ENCODE data around the gene NUP210L.
"Not testable (repeated sequence)": the region's sequence is repeated elsewhere in the genome, so short reads cannot be mapped to it uniquely, and the experiment has no call there.

NUP210L gene

DNA sequence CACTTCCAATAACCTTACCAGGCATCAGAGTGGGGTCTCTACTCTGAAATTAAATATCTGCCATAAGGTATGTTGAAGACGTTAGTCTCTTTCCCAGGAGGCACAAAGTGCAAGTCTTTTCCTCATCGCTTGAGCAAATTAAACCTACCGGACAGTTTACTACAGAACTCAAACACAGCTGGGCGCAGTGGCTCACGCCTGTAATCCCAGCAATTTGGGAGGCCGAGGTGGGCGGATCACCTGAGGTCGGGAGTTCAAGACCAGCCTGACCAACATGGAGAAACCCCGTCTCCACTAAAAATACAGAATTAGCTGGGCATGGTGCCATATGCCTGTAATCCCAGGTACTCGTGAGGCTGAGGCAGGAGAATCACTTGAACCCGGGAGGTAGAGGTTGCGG is 175.8 kb downstream of the NUP210L start:
- not testable (repeated sequence) for H3K23ac ChIP-seq (ENCODE audit: low read length); H4K8ac ChIP-seq (ENCODE audit: low read depth, low read length); H3K4ac ChIP-seq (ENCODE audit: low read depth, low read length); H2BK12ac ChIP-seq (ENCODE audit: low read length); H3K79me2 ChIP-seq (ENCODE audit: control insufficient read depth, insufficient read depth, low read length, poor library complexity); H3K9ac ChIP-seq (ENCODE audit: low read length); H3K4me3 ChIP-seq (ENCODE audit: low read depth, low read length); H2AFZ ChIP-seq (ENCODE audit: insufficient read depth, low read length, poor library complexity); H4K12ac ChIP-seq (ENCODE audit: low read depth, low read length); H3K18ac ChIP-seq (ENCODE audit: low read length); H3K27ac ChIP-seq (ENCODE audit: low read depth, low read length); H3K14ac ChIP-seq (ENCODE audit: low read length); H3K79me1 ChIP-seq (ENCODE audit: low read length); H2AK5ac ChIP-seq (ENCODE audit: low read length); H3K4me2 ChIP-seq (ENCODE audit: low read length); H3K9me3 ChIP-seq (ENCODE audit: insufficient read depth, low read depth, low read length); H3K4me1 ChIP-seq (ENCODE audit: control insufficient read depth in 1 of 2, insufficient read depth in 2 of 2, low read length in 2 of 2); H4K91ac ChIP-seq (ENCODE audit: low read depth, low read length); H2BK120ac ChIP-seq (ENCODE audit: insufficient read depth, low read length, poor library complexity); DNase-seq; H3K27me3 ChIP-seq (ENCODE audit: insufficient read depth, low read length); H2BK5ac ChIP-seq (ENCODE audit: low read depth, low read length, poor library complexity)
- H3K36me3 ChIP-seq (ENCODE audit: control insufficient read depth in 1 of 2, insufficient read depth in 2 of 2, low read length in 2 of 2): peaks cover 15 to 32% of the 10 kb centered on the region in 2 experiments
- no CpG with 5 or more reads among the region's 12 CpGs for WGBS (ENCODE audit: extremely low coverage, insufficient coverage, insufficient read length)

DNA sequence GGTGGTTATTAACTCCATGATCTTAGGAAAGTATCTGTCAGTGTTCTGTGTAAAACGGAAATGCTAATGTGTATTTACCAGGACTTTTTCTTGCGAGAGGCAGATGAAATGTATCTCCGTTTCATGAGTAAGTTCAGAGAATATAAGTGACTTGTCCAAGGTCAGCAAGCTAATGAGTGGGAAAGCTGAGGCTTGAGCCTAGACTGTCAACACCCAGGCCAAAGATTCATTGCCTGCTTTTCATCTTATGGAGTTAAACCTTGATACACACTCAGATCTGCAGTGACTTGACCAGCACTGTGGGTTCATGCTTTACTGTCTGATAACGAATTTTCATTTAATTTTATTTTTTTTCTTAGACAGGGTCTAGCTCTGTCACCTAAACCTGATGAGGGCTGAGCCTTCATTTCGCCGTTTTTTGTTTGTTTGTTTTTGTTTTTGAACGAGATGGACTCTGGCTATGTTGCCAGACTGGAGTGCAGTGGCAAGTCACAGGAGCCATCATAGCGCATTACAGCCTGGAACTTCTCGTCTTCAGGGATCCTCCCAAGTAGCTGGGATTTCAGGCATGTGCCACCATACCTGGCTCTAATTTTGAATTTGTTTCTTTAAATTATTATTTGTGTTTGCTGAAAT is 176.5 kb downstream of the NUP210L start:
- WGBS (ENCODE audit: extremely low coverage, insufficient coverage, insufficient read length): no CpG with 5 or more reads among the region's 9 CpGs
- no peak overlapping the region for H3K18ac ChIP-seq (ENCODE audit: low read length)

DNA sequence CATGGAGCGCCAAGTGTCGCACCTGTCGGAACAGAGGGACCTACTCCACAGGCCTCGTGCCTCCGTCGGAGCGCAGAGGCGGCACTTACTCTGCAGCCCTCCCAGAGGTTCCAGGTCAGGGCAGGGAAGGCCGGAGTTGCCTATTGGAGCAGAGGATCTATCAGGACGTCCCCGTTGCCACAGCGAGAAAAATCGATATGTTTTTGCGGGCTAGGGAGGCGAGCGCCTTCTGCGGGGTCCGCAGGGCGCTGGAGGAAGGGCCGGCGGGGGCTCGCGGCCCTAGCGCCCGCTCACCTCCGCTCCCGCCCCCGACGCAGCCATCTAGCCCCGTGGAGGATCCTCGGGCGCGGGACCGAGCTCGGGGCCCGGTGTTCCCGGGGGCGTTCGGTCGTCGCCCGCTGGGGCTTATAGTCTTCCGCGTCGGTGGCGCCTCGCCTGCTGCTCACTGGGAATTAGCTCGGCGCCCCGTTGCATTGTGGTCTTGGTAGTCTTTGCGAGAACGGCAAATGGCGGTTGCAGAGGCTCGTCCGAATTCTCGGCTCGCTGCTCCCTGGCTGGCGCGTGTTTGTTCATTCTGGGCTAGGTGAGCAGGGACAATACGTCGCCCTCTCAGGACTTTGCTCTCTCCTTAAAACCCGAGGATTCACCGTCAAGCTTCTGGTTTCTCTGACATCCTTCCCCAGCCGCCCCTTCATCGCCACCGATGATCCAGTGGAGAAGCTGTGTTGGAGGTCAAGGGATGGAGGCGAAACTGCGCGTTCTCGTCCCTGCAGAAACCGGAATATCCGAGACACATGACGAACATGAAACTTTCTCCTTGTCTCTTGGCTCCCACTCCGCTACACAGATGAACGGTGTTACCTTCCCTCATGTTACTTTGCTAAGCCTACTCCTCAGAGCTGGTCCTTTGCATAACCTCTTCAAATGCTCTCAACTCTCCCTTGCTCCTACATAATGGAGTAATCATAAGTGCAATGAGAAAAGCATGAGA is 177.3 kb downstream of the NUP210L start, which contains the start of gene JTB:
Gene JTB (minus strand): TSS at position 425 of the 991 bp plus-strand sequence. CDS start 422 bp downstream, at position 3.
- Histone ChIP-seq H3K79me2 (ENCODE audit: control insufficient read depth, insufficient read depth, low read length, poor library complexity) (peaks cover 10% of the 10 kb centered on the region), H2BK12ac (ENCODE audit: low read length) (peak within 1 kb of the TSS; percentile 5), H3K9ac (ENCODE audit: low read length) (peak within 1 kb of the TSS; percentile 85), H3K14ac (ENCODE audit: low read length) (peak within 1 kb of the TSS; percentile 98), H4K91ac (ENCODE audit: low read depth, low read length) (peak within 1 kb of the TSS; percentile 93), H2AK5ac (ENCODE audit: low read length) (peak within 1 kb of the TSS; percentile 96), H2AFZ (ENCODE audit: insufficient read depth, low read length, poor library complexity) (peak within 1 kb of the TSS; percentile 69), H3K4me2 (ENCODE audit: low read length) (peak within 1 kb of the TSS; percentile 70), H3K4ac (ENCODE audit: low read depth, low read length) (peak within 1 kb of the TSS; percentile 98), H3K4me1 (ENCODE audit: control insufficient read depth in 1 of 2, insufficient read depth in 2 of 2, low read length in 2 of 2) (no peaks in the 10 kb centered on the region), H3K18ac (ENCODE audit: low read length) (peak within 1 kb of the TSS; percentile 88), H3K27me3 (ENCODE audit: insufficient read depth, low read length) (no peaks in the 10 kb centered on the region), H2BK120ac (ENCODE audit: insufficient read depth, low read length, poor library complexity) (peak within 1 kb of the TSS; percentile 82), H3K36me3 (ENCODE audit: control insufficient read depth in 1 of 2, insufficient read depth in 2 of 2, low read length in 2 of 2) (peaks cover 21 to 35% of the 10 kb centered on the region in 2 experiments), H3K79me1 (ENCODE audit: low read length) (peaks cover 9% of the 10 kb centered on the region), H3K27ac (ENCODE audit: low read depth, low read length) (peak within 1 kb of the TSS; percentile 66), H4K12ac (ENCODE audit: low read depth, low read length) (peak within 1 kb of the TSS; percentile 90), H4K8ac (ENCODE audit: low read depth, low read length) (peak within 1 kb of the TSS; percentile 96), H2BK5ac (ENCODE audit: low read depth, low read length, poor library complexity) (peak within 1 kb of the TSS; percentile 72), H3K4me3 (ENCODE audit: low read depth, low read length) (peak within 1 kb of the TSS; percentile 85), H3K23ac (ENCODE audit: low read length) (peak within 1 kb of the TSS; percentile 22), H3K9me3 (ENCODE audit: insufficient read depth, low read depth, low read length) (peaks cover 2% of the 10 kb centered on the region)
- no CpG with 5 or more reads among the region's 75 CpGs for WGBS (ENCODE audit: extremely low coverage, insufficient coverage, insufficient read length)
- DNase-seq: peak; percentile 77 to 87

More for the DNA sequence above, 176.5 kb downstream of the NUP210L start:
- Histone ChIP-seq H3K4me1 (ENCODE audit: control insufficient read depth in 1 of 2, insufficient read depth in 2 of 2, low read length in 2 of 2) (no peaks in the 10 kb centered on the region), H3K79me1 (ENCODE audit: low read length) (peaks cover 9% of the 10 kb centered on the region), H2BK12ac (ENCODE audit: low read length) (no peak overlapping the region), H3K27me3 (ENCODE audit: insufficient read depth, low read length) (no peaks in the 10 kb centered on the region), H3K36me3 (ENCODE audit: control insufficient read depth in 1 of 2, insufficient read depth in 2 of 2, low read length in 2 of 2) (peaks cover 21 to 37% of the 10 kb centered on the region in 2 experiments), H4K12ac (ENCODE audit: low read depth, low read length) (no peak overlapping the region), H2AFZ (ENCODE audit: insufficient read depth, low read length, poor library complexity) (no peak overlapping the region), H3K9me3 (ENCODE audit: insufficient read depth, low read depth, low read length) (peaks cover 2% of the 10 kb centered on the region), H2BK120ac (ENCODE audit: insufficient read depth, low read length, poor library complexity) (no peak overlapping the region), H3K4me3 (ENCODE audit: low read depth, low read length) (no peak overlapping the region), H3K9ac (ENCODE audit: low read length) (no peak overlapping the region), H3K14ac (ENCODE audit: low read length) (no peak overlapping the region), H3K79me2 (ENCODE audit: control insufficient read depth, insufficient read depth, low read length, poor library complexity) (peaks cover 10% of the 10 kb centered on the region), H4K8ac (ENCODE audit: low read depth, low read length) (no peak overlapping the region), H3K27ac (ENCODE audit: low read depth, low read length) (no peak overlapping the region), H3K4ac (ENCODE audit: low read depth, low read length) (no peak overlapping the region), H2BK5ac (ENCODE audit: low read depth, low read length, poor library complexity) (no peak overlapping the region), H2AK5ac (ENCODE audit: low read length) (no peak overlapping the region), H3K23ac (ENCODE audit: low read length) (no peak overlapping the region), H4K91ac (ENCODE audit: low read depth, low read length) (no peak overlapping the region), H3K4me2 (ENCODE audit: low read length) (peak overlapping the region; percentile 70)
- no peak for DNase-seq

DNA sequence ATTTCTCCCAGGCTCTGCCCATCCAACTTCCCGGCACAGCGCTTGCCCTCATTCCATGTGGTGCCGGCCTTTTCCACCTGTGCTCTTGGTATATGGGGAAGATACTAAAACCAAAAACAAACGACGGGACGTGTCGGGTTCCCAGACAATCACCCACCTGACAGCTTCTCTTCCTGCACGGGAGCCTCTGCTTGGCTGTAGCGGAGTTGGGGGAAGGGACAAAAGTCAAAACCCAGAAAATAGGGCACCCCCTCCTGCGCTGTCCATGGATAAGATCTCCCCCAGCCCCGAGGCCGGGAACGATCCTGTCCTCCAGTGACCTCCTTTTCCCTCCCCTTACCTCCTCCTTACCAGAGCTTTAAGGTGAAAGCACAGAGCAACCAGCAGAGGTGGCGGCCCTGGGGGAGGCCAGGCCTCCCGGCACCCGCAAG is 178.0 kb downstream of the NUP210L start:
- Histone ChIP-seq H3K4me2 (ENCODE audit: low read length) (peak overlapping the region; percentile 70), H3K14ac (ENCODE audit: low read length) (peak overlapping the region; percentile 98), H2AFZ (ENCODE audit: insufficient read depth, low read length, poor library complexity) (peak overlapping the region; percentile 69), H3K4me1 (ENCODE audit: control insufficient read depth in 1 of 2, insufficient read depth in 2 of 2, low read length in 2 of 2) (no peaks in the 10 kb centered on the region), H3K79me1 (ENCODE audit: low read length) (peaks cover 9% of the 10 kb centered on the region), H4K12ac (ENCODE audit: low read depth, low read length) (peak overlapping the region; percentile 90), H3K27me3 (ENCODE audit: insufficient read depth, low read length) (no peaks in the 10 kb centered on the region), H3K18ac (ENCODE audit: low read length) (peak overlapping the region; percentile 88), H3K23ac (ENCODE audit: low read length) (peak overlapping the region; percentile 22), H2AK5ac (ENCODE audit: low read length) (peak overlapping the region; percentile 96), H3K4me3 (ENCODE audit: low read depth, low read length) (peak overlapping the region; percentile 85), H3K79me2 (ENCODE audit: control insufficient read depth, insufficient read depth, low read length, poor library complexity) (peaks cover 10% of the 10 kb centered on the region), H4K91ac (ENCODE audit: low read depth, low read length) (peak overlapping the region; percentile 93), H2BK12ac (ENCODE audit: low read length) (no peak overlapping the region), H3K27ac (ENCODE audit: low read depth, low read length) (peak overlapping the region; percentile 66), H2BK5ac (ENCODE audit: low read depth, low read length, poor library complexity) (no peak overlapping the region), H3K9me3 (ENCODE audit: insufficient read depth, low read depth, low read length) (peaks cover 2% of the 10 kb centered on the region), H3K36me3 (ENCODE audit: control insufficient read depth in 1 of 2, insufficient read depth in 2 of 2, low read length in 2 of 2) (peaks cover 20 to 32% of the 10 kb centered on the region in 2 experiments), H3K9ac (ENCODE audit: low read length) (peak overlapping the region; percentile 85), H4K8ac (ENCODE audit: low read depth, low read length) (peak overlapping the region; percentile 96), H2BK120ac (ENCODE audit: insufficient read depth, low read length, poor library complexity) (peak overlapping the region; percentile 82), H3K4ac (ENCODE audit: low read depth, low read length) (peak overlapping the region; percentile 98)
- no peak for DNase-seq
- WGBS (ENCODE audit: extremely low coverage, insufficient coverage, insufficient read length): no CpG with 5 or more reads among the region's 16 CpGs

Data from trophoblast cell (in vitro differentiated cells and primary cell).